Activated CD8-positive, alpha-beta T cell treated with anti-CD3 and anti-CD28 coated beads, Interleukin-2, amount 10 ng/mL, durations not matched to agents 7 days and 5 days (primary cell): Measurements from ENCODE around the gene IQCF6. TPM values are rescaled to one million over a fixed set of nuclear protein-coding genes. Genes with fewer than 3 reads are reported as not detected.

Experiments used
- ATAC-seq: fragments of 150-1000 bp; cut with Tn5 transposase; one replicate; pipeline ENCODE4 v1.10.0; 2021; ENCODE audit warnings: moderate library complexity
- CTCF ChIA-PET: fragments of 350-600 bp; sonication (Branson Sonifier 250); formaldehyde crosslinking; loops from one replicate; lab custom pipeline; 2021; ENCODE audit warnings: antibody characterized with exemption; lab: Charles Lee
- POLR2A ChIA-PET: fragments of 350-600 bp; sonication (Branson Sonifier 250); formaldehyde crosslinking; loops from one replicate; lab custom pipeline; 2021; ENCODE audit warnings: antibody characterized with exemption; lab: Charles Lee
- DNase-seq: peaks from one replicate; pipeline ENCODE4 v3.0.0-alpha.2; 2020
- H3K27ac Mint-ChIP-seq: one replicate; pipeline ENCODE4 v1.8.0; 2021; ENCODE audit warnings: mild to moderate bottlenecking, mixed read lengths
- H3K27me3 Mint-ChIP-seq: one replicate; pipeline ENCODE4 v1.8.0; 2021; ENCODE audit warnings: low read depth, mixed read lengths
- H3K36me3 Mint-ChIP-seq: one replicate; pipeline ENCODE4 v1.8.0; 2021; ENCODE audit warnings: low read depth, mixed read lengths
- H3K4me1 Mint-ChIP-seq: one replicate; pipeline ENCODE4 v1.8.0; 2021; ENCODE audit warnings: low read depth, mixed read lengths
- H3K4me3 Mint-ChIP-seq: one replicate; pipeline ENCODE4 v1.8.0; 2021; ENCODE audit warnings: mild to moderate bottlenecking, mixed read lengths
- H3K9me3 Mint-ChIP-seq: one replicate; pipeline ENCODE4 v1.8.0; 2022; ENCODE audit warnings: mixed read lengths; ENCODE audit not compliant: insufficient read depth
- total RNA-seq, 2 experiments: library from RNA; stranded (reverse); gene quantifications; one replicate each; pipeline ENCODE4 v1.2.3, GENCODE V29; 2021

Gene IQCF6
- total RNA-seq, 2 experiments from 2014 or later, result not detected

GRCh38 chr3:51733859-51734571, 45.0 kb downstream of the IQCF6 start:
- CTCF ChIA-PET, result interaction anchor here (0.6 to 2.6 kb wide), 10 partner anchors 9 to 68 kb away, joined by 3 to 20 read pairs (median 3); no protein-coding TSS in a partner anchor
- H3K9me3 Mint-ChIP-seq, result no peaks in the 10 kb centered on the region
- POLR2A ChIA-PET, result no interaction called here
- H3K4me1 Mint-ChIP-seq, result peaks cover 37% of the 10 kb centered on the region
- peaks cover 2% of the 10 kb centered on the region for H3K36me3 Mint-ChIP-seq
- H3K27me3 Mint-ChIP-seq, result peaks cover 6% of the 10 kb centered on the region
- DNase-seq, result no peak
- H3K4me3 Mint-ChIP-seq, result peak overlapping the region; percentile 17
- no peak for ATAC-seq
- H3K27ac Mint-ChIP-seq, result peak overlapping the region; percentile 67

- no peaks in the 10 kb centered on the region for H3K9me3 Mint-ChIP-seq
- H3K27me3 Mint-ChIP-seq, result no peaks in the 10 kb centered on the region
- peaks cover 2% of the 10 kb centered on the region for H3K36me3 Mint-ChIP-seq
- peaks cover 31% of the 10 kb centered on the region for H3K4me1 Mint-ChIP-seq
- ATAC-seq (no peak), DNase-seq (no peak)
- H3K27ac Mint-ChIP-seq, result peak overlapping the region; percentile 7
- ChIA-PET POLR2A (interaction anchor here (0.6 kb wide), 1 partner anchor 1071 kb away, joined by 3 read pairs; no protein-coding TSS in a partner anchor), CTCF (interaction anchor here (1.1 to 4.8 kb wide), 4 partner anchors 10 to 90 kb away, joined by 3 to 30 read pairs (median 6); no protein-coding TSS in a partner anchor)
- H3K4me3 Mint-ChIP-seq, result no peak overlapping the region
Observed at GRCh38 chr3:51729042-51729633, 49.9 kb downstream of the IQCF6 start.

Other genes with a start within 250 kb of the IQCF6 start
- gene RAD54L2, start 240.5 kb downstream of the IQCF6 start, total RNA-seq, result 10 to 100 TPM; 28.8 to 28.9 TPM
- 10 to 100 TPM; 62.6 to 65.0 TPM for gene TEX264, start 108.0 kb downstream of the IQCF6 start, total RNA-seq
- gene GRM2, start 72.2 kb downstream of the IQCF6 start, total RNA-seq, result 1 to 10 TPM; 1.1 to 1.7 TPM
- gene IQCF2, start 82.4 kb upstream of the IQCF6 start, total RNA-seq, result not detected
- gene IQCF5, start 96.4 kb upstream of the IQCF6 start, total RNA-seq, result not detected
- not detected for gene IQCF1, start 124.1 kb upstream of the IQCF6 start, total RNA-seq
- 10 to 100 TPM; 29.2 to 29.6 TPM for gene RRP9, start 162.7 kb upstream of the IQCF6 start, total RNA-seq
- 10 to 100 TPM; 18.8 to 20.4 TPM for gene PARP3, start 163.1 kb upstream of the IQCF6 start, total RNA-seq
- not detected for gene GPR62, start 176.1 kb upstream of the IQCF6 start, total RNA-seq
- 10 to 100 TPM; 12.7 to 16.1 TPM for gene PCBP4, start 188.2 kb upstream of the IQCF6 start, total RNA-seq
- gene ABHD14B, start 194.8 kb upstream of the IQCF6 start, total RNA-seq, result 10 to 100 TPM; 31.4 to 38.0 TPM
- 10 to 100 TPM; 10.5 to 11.7 TPM for gene ABHD14A, start 195.8 kb upstream of the IQCF6 start, total RNA-seq
- 10 to 100 TPM; 17.4 to 21.2 TPM for gene ACY1, start 204.3 kb upstream of the IQCF6 start, total RNA-seq
- gene RPL29, start 216.7 kb upstream of the IQCF6 start, total RNA-seq, result 1,000 to 10,000 TPM; 1,199 to 1,266 TPM